Fibroblast of peridontal ligament (primary cell): Measurements from ENCODE around the gene ZNF496.

ENCODE experiments used
- DNase-seq: peaks from one replicate; pipeline ENCODE4 v3.0.0-alpha.2; 2010; ENCODE audit errors: extremely low read depth

ZNF496 gene

GRCh38 chr1:247359559-247359958 is 27.9 kb upstream of the ZNF496 start:
- no peak for DNase-seq

- DNase-seq = peak; percentile 38
Measured at GRCh38 chr1:247358920-247359319, 27.3 kb upstream of the ZNF496 start.

DNA sequence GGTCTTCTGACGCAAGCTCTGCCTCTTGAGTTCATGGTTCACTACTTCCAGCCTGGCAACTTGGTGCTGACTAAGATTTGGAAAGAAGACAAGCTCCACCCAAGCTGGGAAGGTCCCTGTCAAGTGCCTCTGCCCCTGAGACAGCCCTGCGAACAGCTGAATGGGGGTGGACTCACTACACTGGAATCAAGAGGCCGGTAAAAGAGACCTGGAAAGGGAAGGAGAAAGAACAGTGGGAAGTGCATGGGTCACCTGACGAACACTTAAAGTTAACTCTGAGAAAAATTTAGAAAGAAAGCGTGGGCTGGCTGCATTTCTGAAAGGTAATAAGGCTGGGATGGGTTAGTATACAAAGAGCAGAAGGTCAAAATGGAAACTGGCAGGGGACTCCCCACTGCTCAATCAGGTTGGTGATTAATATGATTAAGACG is 26.1 kb upstream of the ZNF496 start:
- peak; percentile 91 for DNase-seq

DNA sequence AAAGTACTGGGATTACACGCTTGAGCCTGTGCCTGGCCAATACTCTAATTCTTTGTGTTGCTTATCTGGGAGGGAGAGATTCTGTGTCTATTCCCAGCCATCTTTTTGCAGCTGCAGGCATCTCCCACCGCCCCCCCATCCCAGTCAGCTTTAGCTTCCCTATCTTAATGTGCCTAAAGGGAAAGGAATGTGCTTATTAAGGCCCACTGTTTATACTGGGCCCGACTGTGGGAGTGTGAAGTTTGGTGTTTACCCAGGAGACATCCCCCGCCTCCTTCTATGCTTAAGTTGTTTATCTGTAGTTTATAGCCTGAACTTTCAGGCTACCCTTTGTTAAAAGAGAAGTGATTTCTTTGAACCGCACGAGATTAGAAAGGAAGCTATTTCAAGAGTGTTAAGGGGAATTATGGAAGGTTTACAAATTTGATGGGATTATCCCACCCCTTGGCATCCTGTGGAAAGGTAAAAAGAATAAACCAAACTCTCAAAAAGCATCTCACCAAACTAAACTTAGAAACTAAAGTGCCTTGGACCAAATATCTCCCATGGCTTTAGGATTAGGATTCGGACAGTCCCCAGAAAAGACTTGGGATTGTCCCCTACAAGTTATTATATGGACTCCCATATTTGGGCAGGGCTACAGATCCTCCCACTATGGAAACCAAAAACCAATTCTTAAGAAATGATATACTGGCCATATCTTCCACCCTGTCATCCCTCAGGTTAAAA is 25.5 kb upstream of the ZNF496 start:
- DNase-seq = peak; percentile 75

GRCh38 chr1:247355160-247355559 is 23.5 kb upstream of the ZNF496 start:
- peak; percentile 68 for DNase-seq

DNA sequence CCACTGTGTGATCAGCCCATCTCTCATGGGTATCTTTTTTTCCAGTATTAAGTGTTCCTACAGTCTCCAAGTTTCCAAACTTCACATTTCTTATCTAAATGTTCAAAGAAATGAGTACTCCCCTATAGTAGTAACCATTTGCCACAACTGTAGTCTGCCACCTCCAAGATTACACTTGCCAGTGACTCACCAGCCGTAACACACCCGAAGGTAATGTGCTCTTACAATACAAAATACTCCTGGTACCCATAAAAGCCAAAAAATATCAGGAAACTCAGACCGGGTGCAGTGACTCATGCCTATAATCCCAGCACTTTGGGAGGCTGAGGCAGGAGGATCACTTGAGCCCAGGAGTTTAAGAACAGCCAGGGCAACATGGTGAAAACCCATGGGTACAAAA is 20.5 kb upstream of the ZNF496 start:
- DNase-seq = no peak

DNA sequence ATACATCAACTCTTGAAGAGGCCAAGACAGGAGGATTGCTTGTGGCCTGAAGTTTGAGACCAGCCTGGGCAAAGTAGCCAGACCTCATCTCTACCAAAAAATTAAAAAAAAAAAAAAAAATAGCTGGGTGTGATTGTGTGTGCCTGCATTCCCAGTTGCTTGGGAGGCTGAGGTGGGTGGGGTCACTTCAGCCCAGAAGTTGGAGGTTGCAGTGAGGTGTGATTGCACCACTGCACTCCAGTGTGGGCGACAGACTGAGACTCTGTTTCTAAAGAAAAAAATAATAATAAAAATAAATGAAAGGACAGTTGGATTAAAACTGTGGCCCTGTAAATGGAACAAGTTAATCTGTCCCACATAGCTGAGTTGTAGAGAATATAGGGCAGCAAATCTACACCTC is 18.9 kb upstream of the ZNF496 start:
- no peak for DNase-seq

DNA sequence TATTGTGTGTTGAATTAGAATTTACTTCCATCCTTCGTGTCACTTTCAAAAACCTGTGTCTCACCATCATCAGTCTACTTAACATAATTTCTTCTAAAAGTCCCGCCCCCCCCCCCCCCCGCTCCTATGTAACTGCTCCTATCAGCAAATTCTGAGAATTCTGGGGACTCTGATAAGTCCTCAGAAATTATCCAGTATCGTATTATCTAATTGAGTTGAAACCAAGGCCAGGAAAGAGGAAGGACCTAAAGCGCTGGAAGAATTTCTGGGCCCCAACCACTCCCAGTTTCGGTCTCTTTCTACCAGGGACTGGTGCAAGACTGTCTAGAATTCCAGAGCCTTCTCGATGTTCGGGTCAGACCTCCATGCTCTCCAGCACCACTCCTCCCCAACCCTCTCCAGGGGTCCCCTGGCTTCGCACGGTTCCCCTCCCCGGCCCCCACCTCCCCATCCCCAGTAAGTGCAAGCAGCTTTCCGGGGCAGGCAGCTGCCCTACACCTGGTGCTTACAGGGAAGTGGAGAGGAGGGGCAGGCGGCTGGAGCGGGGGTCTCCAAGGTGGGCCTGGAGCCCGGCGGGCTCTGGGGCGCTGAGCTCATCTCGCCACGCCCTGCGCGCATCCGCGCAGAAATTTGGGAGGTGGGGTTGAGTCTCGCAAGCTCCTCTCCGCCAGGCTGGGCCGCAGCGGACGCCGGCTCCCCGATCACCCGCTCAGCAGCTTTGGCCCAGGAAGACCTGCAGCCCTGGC is 16.0 kb upstream of the ZNF496 start:
- DNase-seq = no peak

- no peak for DNase-seq
Measured at GRCh38 chr1:247345881-247346280, 14.2 kb upstream of the ZNF496 start.

DNA sequence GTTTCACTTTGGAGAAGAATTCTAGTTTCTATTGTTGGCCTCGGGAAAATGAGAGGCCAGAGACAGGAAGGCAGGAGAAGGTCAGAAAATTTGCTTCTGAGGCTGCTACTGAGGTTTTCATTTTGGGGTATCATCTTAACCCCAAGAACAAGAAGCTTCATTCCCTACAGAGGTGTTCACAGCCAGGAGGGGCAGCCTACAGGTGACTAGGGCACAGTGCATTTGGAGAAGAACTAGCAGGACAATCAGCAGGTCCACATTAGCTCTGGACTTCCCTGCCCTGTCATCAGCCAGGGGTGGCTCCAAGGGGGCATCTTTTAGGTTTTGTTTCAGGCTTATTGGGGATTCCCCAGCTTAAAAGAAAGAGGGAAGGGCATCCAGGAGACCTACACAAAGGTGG is 12.1 kb upstream of the ZNF496 start:
- DNase-seq = no peak

- peak; percentile 23 for DNase-seq
Measured at GRCh38 chr1:247338723-247339275, 7.1 kb upstream of the ZNF496 start.

DNA sequence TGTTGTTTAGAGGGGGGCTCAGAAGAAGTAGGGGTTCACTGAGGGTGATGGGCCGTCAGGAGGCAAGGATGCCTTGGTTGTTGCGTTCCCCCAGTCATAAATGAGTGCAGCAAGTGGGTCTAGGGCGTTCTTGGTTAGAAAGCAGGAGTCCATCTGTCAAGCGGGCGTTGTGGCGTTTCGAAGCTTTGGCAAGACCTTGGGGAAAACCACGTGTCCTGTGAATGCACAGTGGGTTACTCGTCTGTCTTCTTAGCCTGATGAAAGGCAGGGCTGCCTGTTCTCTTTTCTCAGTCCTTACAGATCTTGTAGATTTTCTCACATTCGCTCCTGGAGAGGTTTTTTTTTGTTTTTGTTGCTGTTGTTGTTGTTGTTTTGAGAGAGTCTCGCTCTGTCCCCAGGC is 6.3 kb upstream of the ZNF496 start:
- no peak for DNase-seq

GRCh38 chr1:247337250-247337746 is 5.6 kb upstream of the ZNF496 start:
- no peak for DNase-seq

DNA sequence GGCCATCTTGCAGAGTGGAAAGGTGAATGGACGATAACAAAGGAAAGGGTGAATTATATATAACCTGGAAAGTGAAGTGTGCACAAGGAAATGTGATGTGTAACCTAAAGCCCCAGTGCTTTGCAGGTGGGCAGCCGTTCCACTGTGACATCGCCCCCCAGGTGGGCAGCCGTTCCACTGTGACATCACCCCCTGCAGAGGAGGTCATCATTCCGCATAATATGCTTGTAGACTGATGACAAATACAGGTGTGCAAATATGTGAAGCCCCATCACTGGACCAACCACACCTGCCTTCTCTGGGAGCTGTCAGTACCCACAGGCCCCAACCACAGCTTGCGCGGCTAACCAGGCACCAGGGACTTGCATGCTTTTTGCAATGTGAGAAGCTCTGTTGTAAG is 4.7 kb upstream of the ZNF496 start:
- DNase-seq = no peak

DNA sequence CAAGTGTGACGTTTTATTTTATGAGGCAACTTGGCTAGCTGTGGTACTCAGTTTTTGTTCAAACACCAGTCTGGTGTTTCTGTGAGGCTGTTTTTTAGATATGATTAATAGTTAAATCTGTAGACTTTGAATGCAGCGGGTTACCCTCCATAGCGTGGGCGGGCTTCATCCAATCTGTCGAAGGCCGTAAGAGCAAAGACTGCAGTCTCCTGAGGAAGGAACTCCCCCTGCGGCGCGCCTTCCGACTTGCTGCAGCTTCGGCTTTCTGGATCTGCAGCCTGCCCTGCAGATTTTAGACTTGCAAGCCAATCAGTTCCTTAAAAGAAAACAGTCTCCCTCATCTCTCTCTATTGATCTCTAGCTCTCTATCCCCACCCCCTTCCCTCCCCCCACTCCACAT is 4.2 kb upstream of the ZNF496 start:
- DNase-seq = peak; percentile 15

- no peak for DNase-seq
Measured at GRCh38 chr1:247334378-247335133, 2.9 kb upstream of the ZNF496 start.

DNA sequence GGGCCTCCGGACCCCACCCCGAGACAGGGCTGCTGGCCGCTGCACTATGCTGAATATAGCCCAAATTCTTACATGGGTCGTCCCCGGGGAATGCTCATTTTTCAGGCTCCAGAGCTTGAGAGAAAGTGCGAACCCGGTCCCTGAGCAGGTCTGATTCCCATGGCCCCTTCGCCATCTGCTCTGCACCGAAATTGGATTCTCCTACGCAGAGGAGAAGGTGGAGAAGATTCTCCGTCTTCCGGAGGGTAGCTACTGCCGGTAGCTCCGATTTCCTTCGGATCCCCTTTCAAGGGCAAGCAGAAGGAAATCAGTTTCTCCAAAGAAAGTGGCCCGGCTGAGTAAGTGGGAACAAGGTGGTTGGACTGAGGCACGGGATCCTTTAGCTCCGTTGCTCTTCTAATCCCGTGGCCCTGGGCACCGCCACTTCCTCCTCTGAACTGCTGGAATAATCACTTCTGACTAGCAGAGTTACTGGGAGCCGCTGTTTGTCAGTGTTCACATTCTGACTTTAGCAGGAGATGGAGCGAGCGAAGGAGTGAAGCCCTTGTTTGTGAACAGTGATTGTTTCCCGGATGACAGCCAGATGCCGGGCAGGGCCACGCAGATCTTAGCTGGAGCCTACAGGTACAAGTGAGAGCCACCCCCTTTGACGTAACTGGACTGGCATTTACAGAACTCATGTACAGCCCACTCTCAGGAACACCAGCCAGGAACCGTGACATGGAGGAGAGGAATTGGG is 1.1 kb upstream of the ZNF496 start:
- peak; percentile 31 for DNase-seq

GRCh38 chr1:247332215-247332622 is 552 bp upstream of the ZNF496 start:
- peak; percentile 26 for DNase-seq

DNA sequence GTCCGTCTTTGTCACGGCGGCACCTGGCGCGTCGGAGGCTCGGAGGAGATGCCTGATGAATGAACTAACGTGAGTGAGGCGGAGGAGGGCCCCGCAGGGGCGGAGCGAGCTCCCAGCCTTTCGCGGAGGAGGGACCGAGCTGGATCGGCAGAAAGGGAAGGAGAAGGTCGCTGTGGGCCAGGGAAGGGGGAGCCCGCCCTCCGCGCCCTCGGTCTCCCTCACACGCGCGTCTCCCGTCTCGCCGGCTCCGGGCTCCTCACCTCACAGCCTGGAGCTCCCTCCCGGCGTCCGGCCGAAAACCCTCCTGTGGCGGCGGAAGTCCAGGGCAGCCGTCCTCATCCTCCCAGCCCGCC is 519 bp downstream of the ZNF496 start:
- peak; percentile 66 for DNase-seq

GRCh38 chr1:247330548-247331171 is 1.0 kb downstream of the ZNF496 start:
- no peak for DNase-seq

DNA sequence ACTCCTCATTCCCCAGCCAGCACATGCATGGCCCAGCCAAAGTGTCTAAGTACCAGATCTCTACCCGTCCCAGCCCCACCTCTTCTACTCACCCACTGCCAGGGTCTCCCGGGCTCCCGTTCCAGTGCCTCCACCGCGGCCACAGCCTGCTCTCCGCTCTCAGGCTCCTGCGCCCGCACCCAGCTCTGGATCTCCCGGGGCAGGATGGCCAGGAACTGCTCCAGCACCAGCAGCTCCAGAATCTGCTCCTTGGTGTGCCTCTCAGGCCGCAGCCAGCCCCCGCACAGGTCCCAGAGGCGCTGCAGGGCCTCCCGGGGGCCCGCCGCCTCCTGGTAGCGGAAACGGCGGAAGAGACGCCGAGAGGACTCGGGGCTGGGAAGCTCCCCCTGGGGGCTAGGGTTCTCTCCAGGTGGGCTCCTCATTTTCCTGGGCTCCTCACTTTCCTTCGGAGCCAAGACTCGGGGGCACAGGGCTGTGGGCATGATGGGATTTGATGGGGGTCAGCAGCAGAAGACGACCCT is 2.5 kb downstream of the ZNF496 start:
- DNase-seq = no peak
